Measurements from ENCODE around the gene TAS2R43. TPM values are rescaled to one million over a fixed set of nuclear protein-coding genes. Genes with fewer than 3 reads are reported as not detected.
"Not testable (repeated sequence)": the region's sequence is repeated elsewhere in the genome, so short reads cannot be mapped to it uniquely, and the experiment has no call there.

The TAS2R43 gene
- total RNA-seq, 1 experiment from 2014 or later: 1.1 TPM

GRCh38 chr12:11059784-11060183 is 32.3 kb downstream of the TAS2R43 start:
- H2AFZ ChIP-seq: no peak overlapping the region
- no peaks in the 10 kb centered on the region for H3K27me3 ChIP-seq (ENCODE audit: insufficient read depth, low read depth)
- no peak overlapping the region for H3K4me3 ChIP-seq
- intact Hi-C loops (cut with micrococcal nuclease; ENCODE audit: unreplicated experiment): loop anchor here (10.0 kb wide), 1 partner anchor 65 kb away; no protein-coding TSS in a partner anchor
- H3K4me1 ChIP-seq (replicated peaks; ENCODE audit: insufficient read depth): no peaks in the 10 kb centered on the region
- ChIA-PET POLR2A (ENCODE audit: unreplicated experiment) (no interaction called here), CTCF (no interaction called here)
- no peaks in the 10 kb centered on the region for H3K79me2 ChIP-seq (ENCODE audit: low read depth)
- H3K9me2 ChIP-seq (ENCODE audit: insufficient read depth): no peaks in the 10 kb centered on the region
- DNase-seq: no peak
- H3K4me2 ChIP-seq: no peak overlapping the region
- H3F3A ChIP-seq (ENCODE audit: insufficient read depth, low read depth): no peaks in the 10 kb centered on the region
- BruUV-seq (replicated peaks): no TSS peak
- H3K36me3 ChIP-seq (ENCODE audit: low read depth): no peaks in the 10 kb centered on the region
- no peak overlapping the region for H3K27ac ChIP-seq
- no peaks in the 10 kb centered on the region for H4K20me1 ChIP-seq (ENCODE audit: insufficient read depth)
- TF ChIP-seq CTCF (conservative IDR thresholded peaks at IDR 0.05) (no peak), EZH2 (IDR thresholded peaks at IDR 0.05; ENCODE audit: low read depth) (no peak)
- H3K9me3 ChIP-seq (ENCODE audit: insufficient read depth, low read depth): no peaks in the 10 kb centered on the region

GRCh38 chr12:11059041-11059440 is 33.1 kb downstream of the TAS2R43 start:
- no TSS peak for BruUV-seq (replicated peaks)
- Histone ChIP-seq H3K4me3 (no peak overlapping the region), H3F3A (ENCODE audit: insufficient read depth, low read depth) (no peaks in the 10 kb centered on the region), H4K20me1 (ENCODE audit: insufficient read depth) (no peaks in the 10 kb centered on the region), H3K27me3 (ENCODE audit: insufficient read depth, low read depth) (no peaks in the 10 kb centered on the region), H3K27ac (no peak overlapping the region), H3K9me2 (ENCODE audit: insufficient read depth) (no peaks in the 10 kb centered on the region), H3K9me3 (ENCODE audit: insufficient read depth, low read depth) (no peaks in the 10 kb centered on the region), H3K4me1 (replicated peaks; ENCODE audit: insufficient read depth) (no peaks in the 10 kb centered on the region), H3K4me2 (no peak overlapping the region), H3K36me3 (ENCODE audit: low read depth) (no peaks in the 10 kb centered on the region), H2AFZ (no peak overlapping the region), H3K79me2 (ENCODE audit: low read depth) (no peaks in the 10 kb centered on the region)
- TF ChIP-seq CTCF (conservative IDR thresholded peaks at IDR 0.05) (no peak), EZH2 (IDR thresholded peaks at IDR 0.05; ENCODE audit: low read depth) (no peak)
- intact Hi-C loops (cut with micrococcal nuclease; ENCODE audit: unreplicated experiment): loop anchor here (10.0 kb wide), 1 partner anchor 66 kb away; no protein-coding TSS in a partner anchor
- ChIA-PET CTCF (no interaction called here), POLR2A (ENCODE audit: unreplicated experiment) (no interaction called here)
- DNase-seq: no peak

GRCh38 chr12:11055306-11055705 is 36.8 kb downstream of the TAS2R43 start:
- no peaks in the 10 kb centered on the region for H3K36me3 ChIP-seq (ENCODE audit: low read depth)
- no peaks in the 10 kb centered on the region for H3K79me2 ChIP-seq (ENCODE audit: low read depth)
- POLR2A ChIA-PET (ENCODE audit: unreplicated experiment): no interaction called here
- no peaks in the 10 kb centered on the region for H3K4me1 ChIP-seq (replicated peaks; ENCODE audit: insufficient read depth)
- no TSS peak for BruUV-seq (replicated peaks)
- H3K4me3 ChIP-seq: no peak overlapping the region
- no peaks in the 10 kb centered on the region for H4K20me1 ChIP-seq (ENCODE audit: insufficient read depth)
- H3K9me2 ChIP-seq (ENCODE audit: insufficient read depth): no peaks in the 10 kb centered on the region
- CTCF ChIA-PET: no interaction called here
- no peak overlapping the region for H2AFZ ChIP-seq
- intact Hi-C loops (cut with micrococcal nuclease; ENCODE audit: unreplicated experiment): loop anchor here (10.0 kb wide), 1 partner anchor 69 kb away; no protein-coding TSS in a partner anchor
- no peak for DNase-seq
- H3F3A ChIP-seq (ENCODE audit: insufficient read depth, low read depth): no peaks in the 10 kb centered on the region
- TF ChIP-seq EZH2 (IDR thresholded peaks at IDR 0.05; ENCODE audit: low read depth) (no peak), CTCF (conservative IDR thresholded peaks at IDR 0.05) (no peak)
- H3K4me2 ChIP-seq: no peak overlapping the region
- H3K9me3 ChIP-seq (ENCODE audit: insufficient read depth, low read depth): no peaks in the 10 kb centered on the region
- no peaks in the 10 kb centered on the region for H3K27me3 ChIP-seq (ENCODE audit: insufficient read depth, low read depth)
- no peak overlapping the region for H3K27ac ChIP-seq

GRCh38 chr12:11049806-11050531 is 42.1 kb downstream of the TAS2R43 start:
- H2AFZ ChIP-seq; H3K36me3 ChIP-seq (ENCODE audit: low read depth); CTCF ChIA-PET; POLR2A ChIA-PET (ENCODE audit: unreplicated experiment); BruUV-seq (replicated peaks); H3F3A ChIP-seq (ENCODE audit: insufficient read depth, low read depth); H3K79me2 ChIP-seq (ENCODE audit: low read depth); H3K27ac ChIP-seq; H4K20me1 ChIP-seq (ENCODE audit: insufficient read depth); H3K4me2 ChIP-seq; H3K4me1 ChIP-seq (replicated peaks; ENCODE audit: insufficient read depth); H3K9me3 ChIP-seq (ENCODE audit: insufficient read depth, low read depth); H3K27me3 ChIP-seq (ENCODE audit: insufficient read depth, low read depth); DNase-seq; H3K4me3 ChIP-seq; H3K9me2 ChIP-seq (ENCODE audit: insufficient read depth): not testable (repeated sequence)
- intact Hi-C loops (cut with micrococcal nuclease; ENCODE audit: unreplicated experiment): loop anchor here (10.0 kb wide), 1 partner anchor 75 kb away; no protein-coding TSS in a partner anchor

GRCh38 chr12:11041366-11041765 is 50.7 kb downstream of the TAS2R43 start:
- POLR2A ChIA-PET (ENCODE audit: unreplicated experiment); H3K79me2 ChIP-seq (ENCODE audit: low read depth): not testable (repeated sequence)

More at GRCh38 chr12:11041366-11041765, 50.7 kb downstream of the TAS2R43 start:
- DNase-seq; H3K27ac ChIP-seq; H3K9me3 ChIP-seq (ENCODE audit: insufficient read depth, low read depth); H3K4me1 ChIP-seq (replicated peaks; ENCODE audit: insufficient read depth); H4K20me1 ChIP-seq (ENCODE audit: insufficient read depth); H3K9me2 ChIP-seq (ENCODE audit: insufficient read depth); BruUV-seq (replicated peaks); H3K36me3 ChIP-seq (ENCODE audit: low read depth); intact Hi-C loops (cut with micrococcal nuclease; ENCODE audit: unreplicated experiment); H2AFZ ChIP-seq; H3K4me3 ChIP-seq; H3K4me2 ChIP-seq; H3K27me3 ChIP-seq (ENCODE audit: insufficient read depth, low read depth); H3F3A ChIP-seq (ENCODE audit: insufficient read depth, low read depth): not testable (repeated sequence)
- CTCF ChIA-PET: interaction anchor here (0.7 kb wide), 1 partner anchor 778 kb away, joined by 5 read pairs; no protein-coding TSS in a partner anchor
